HEK293 (cell line): ENCODE measurements around the gene FLYWCH1.

ENCODE experiments used
- CTCF ChIA-PET: fragments of 350-600 bp; formaldehyde crosslinking; extraction: SDS; loops from one replicate; lab custom pipeline; 2021; ENCODE audit warnings: antibody characterized with exemption; lab: Yijun Ruan, JAX
- POLR2A ChIA-PET: fragments of 300-600 bp; formaldehyde crosslinking; extraction: SDS; loops from one replicate; lab custom pipeline; 2020; ENCODE audit warnings: antibody characterized with exemption, inconsistent platforms; lab: Yijun Ruan, JAX
- H3K27ac ChIP-seq: fragments of 200-500 bp; sonication (Bioruptor generic); 2 replicates; pipeline ENCODE4 v1.5.1; 2014; ENCODE audit warnings: low read depth, low read length, control low read depth, inconsistent platforms; ENCODE audit errors: extremely low read depth
- H3K36me3 ChIP-seq, 2 experiments: fragments of 200-500 bp in 1 of 2; sonication (Bioruptor generic) in 1 of 2; 1 replicate in 1 of 2; 2 replicates in 1 of 2; pipeline ENCODE4 v1.5.1; 2014 to 2017; ENCODE audit warnings: inconsistent platforms in 2 of 2, low read length in 2 of 2; ENCODE audit not compliant: control insufficient read depth in 2 of 2, insufficient read depth in 1 of 2
- H3K4me1 ChIP-seq: fragments of 200-500 bp; sonication (Bioruptor generic); 2 replicates; pipeline ENCODE4 v1.5.1; 2014; ENCODE audit warnings: mild to moderate bottlenecking, low read length, inconsistent platforms; ENCODE audit not compliant: control insufficient read depth, insufficient read depth
- H3K4me3 ChIP-seq: 2 replicates; pipeline ENCODE4 v1.5.1; 2011; ENCODE audit warnings: low read depth, mild to moderate bottlenecking, control low read depth, low read length, moderate library complexity
- H3K9me3 ChIP-seq: fragments of 200-500 bp; sonication (Bioruptor generic); 2 replicates; pipeline ENCODE4 v1.5.1; 2014; ENCODE audit warnings: low read depth, low read length, inconsistent platforms; ENCODE audit not compliant: control insufficient read depth, insufficient read depth
- BCL11B ChIP-seq: fragments of 450-650 bp; formaldehyde crosslinking; IDR thresholded peaks from 2 replicates; pipeline ENCODE4 v1.5.1; 2016; ENCODE audit warnings: low read depth, missing biosample characterization, missing genetic modification characterization
- GLIS1 ChIP-seq: fragments of 450-650 bp; formaldehyde crosslinking; IDR thresholded peaks from 2 replicates; pipeline ENCODE4 v1.5.1; 2016; ENCODE audit warnings: missing biosample characterization, missing genetic modification characterization
- MZF1 ChIP-seq: fragments of 450-650 bp; formaldehyde crosslinking; IDR thresholded peaks from 2 replicates; pipeline ENCODE4 v1.5.1; 2017; ENCODE audit warnings: missing biosample characterization, missing genetic modification characterization, borderline replicate concordance
- PRDM1 ChIP-seq: fragments of 450-650 bp; formaldehyde crosslinking; IDR thresholded peaks from 2 replicates; pipeline ENCODE4; 2016; ENCODE audit warnings: missing biosample characterization, missing genetic modification characterization
- SP3 ChIP-seq: fragments of 450-650 bp; formaldehyde crosslinking; IDR thresholded peaks from 2 replicates; pipeline ENCODE4 v1.5.1; 2016; ENCODE audit warnings: missing biosample characterization, missing genetic modification characterization
- SP7 ChIP-seq: fragments of 450-650 bp; formaldehyde crosslinking; IDR thresholded peaks from 2 replicates; pipeline ENCODE4 v1.5.1; 2016; ENCODE audit warnings: missing biosample characterization, missing genetic modification characterization
- TRIM28 ChIP-seq: IDR thresholded peaks from 2 replicates; pipeline ENCODE4 v1.6.1; 2011; ENCODE audit warnings: low read length, control low read depth, borderline replicate concordance
- WT1 ChIP-seq: fragments of 450-650 bp; formaldehyde crosslinking; IDR thresholded peaks from 2 replicates; pipeline ENCODE4 v1.5.1; 2016; ENCODE audit warnings: missing biosample characterization, missing genetic modification characterization
- ZBTB21 ChIP-seq: fragments of 450-650 bp; formaldehyde crosslinking; IDR thresholded peaks from 2 replicates; pipeline ENCODE4 v1.5.1; 2017; ENCODE audit warnings: missing biosample characterization, missing genetic modification characterization
- ZBTB8A ChIP-seq: fragments of 450-650 bp; formaldehyde crosslinking; IDR thresholded peaks from 2 replicates; pipeline ENCODE4 v1.5.1; 2016; ENCODE audit warnings: missing biosample characterization, missing genetic modification characterization
- ZNF16 ChIP-seq: fragments of 450-650 bp; formaldehyde crosslinking; IDR thresholded peaks from 2 replicates; pipeline ENCODE4 v1.5.1; 2016; ENCODE audit warnings: low read depth, missing biosample characterization, missing genetic modification characterization
- ZNF174 ChIP-seq: fragments of 450-650 bp; formaldehyde crosslinking; IDR thresholded peaks from 2 replicates; pipeline ENCODE4 v1.5.0; 2017; ENCODE audit warnings: missing biosample characterization, mild to moderate bottlenecking, missing genetic modification characterization
- ZNF223 ChIP-seq: fragments of 450-650 bp; formaldehyde crosslinking; IDR thresholded peaks from 2 replicates; pipeline ENCODE4 v1.5.1; 2016; ENCODE audit warnings: missing biosample characterization, missing genetic modification characterization
- ZNF335 ChIP-seq: fragments of 450-650 bp; formaldehyde crosslinking; conservative IDR thresholded peaks from 2 replicates; pipeline ENCODE4 v1.5.1; 2016; ENCODE audit warnings: missing biosample characterization, missing genetic modification characterization
- ZNF341 ChIP-seq: fragments of 450-650 bp; formaldehyde crosslinking; IDR thresholded peaks from 2 replicates; pipeline ENCODE4; 2016; ENCODE audit warnings: low read depth, missing biosample characterization, missing genetic modification characterization
- ZNF350 ChIP-seq: fragments of 450-650 bp; formaldehyde crosslinking; IDR thresholded peaks from 2 replicates; pipeline ENCODE4 v1.5.0; 2017; ENCODE audit warnings: missing biosample characterization, mild to moderate bottlenecking, missing genetic modification characterization
- ZNF366 ChIP-seq: fragments of 450-650 bp; formaldehyde crosslinking; conservative IDR thresholded peaks from 2 replicates; pipeline ENCODE4 v1.5.1; 2016; ENCODE audit warnings: missing biosample characterization, missing genetic modification characterization
- ZNF37A ChIP-seq: fragments of 450-650 bp; IDR thresholded peaks from 2 replicates; pipeline ENCODE4 v1.5.1; 2018; ENCODE audit warnings: missing biosample characterization, missing genetic modification characterization
- ZNF404 ChIP-seq: fragments of 450-650 bp; formaldehyde crosslinking; IDR thresholded peaks from 2 replicates; pipeline ENCODE4 v1.5.1; 2017; ENCODE audit warnings: missing biosample characterization, missing genetic modification characterization
- ZNF416 ChIP-seq: fragments of 450-650 bp; formaldehyde crosslinking; IDR thresholded peaks from 2 replicates; pipeline ENCODE4 v1.5.1; 2016; ENCODE audit warnings: missing biosample characterization, missing genetic modification characterization
- ZNF423 ChIP-seq: fragments of 450-650 bp; formaldehyde crosslinking; IDR thresholded peaks from 2 replicates; pipeline ENCODE4 v1.5.1; 2016; ENCODE audit warnings: missing biosample characterization, missing genetic modification characterization
- ZNF585B ChIP-seq: fragments of 450-650 bp; formaldehyde crosslinking; IDR thresholded peaks from 2 replicates; pipeline ENCODE4 v1.5.1; 2016; ENCODE audit warnings: missing biosample characterization, missing genetic modification characterization
- ZNF610 ChIP-seq: fragments of 450-650 bp; formaldehyde crosslinking; IDR thresholded peaks from 2 replicates; pipeline ENCODE4 v1.5.1; 2016; ENCODE audit warnings: missing biosample characterization, missing genetic modification characterization, borderline replicate concordance
- ZNF660 ChIP-seq: fragments of 450-650 bp; IDR thresholded peaks from 2 replicates; pipeline ENCODE4 v1.5.1; 2018; ENCODE audit warnings: missing biosample characterization, mild to moderate bottlenecking, missing genetic modification characterization
- ZNF670 ChIP-seq: fragments of 450-650 bp; formaldehyde crosslinking; IDR thresholded peaks from 2 replicates; pipeline ENCODE4 v1.5.1; 2016; ENCODE audit warnings: missing biosample characterization, missing genetic modification characterization, low read depth
- ZNF777 ChIP-seq: fragments of 450-650 bp; formaldehyde crosslinking; IDR thresholded peaks from 2 replicates; pipeline ENCODE4 v1.5.1; 2017; ENCODE audit warnings: missing biosample characterization, missing genetic modification characterization, borderline replicate concordance
- TF ChIP-seq, protein P1 (sequence below): fragments of 450-650 bp; formaldehyde crosslinking; IDR thresholded peaks from 2 replicates; pipeline ENCODE4; 2016; ENCODE audit warnings: missing biosample characterization, missing genetic modification characterization
- TF ChIP-seq, protein P2 (sequence below): fragments of 450-650 bp; formaldehyde crosslinking; IDR thresholded peaks from 2 replicates; pipeline ENCODE4 v1.5.1; 2016; ENCODE audit warnings: missing biosample characterization, missing genetic modification characterization
- TF ChIP-seq, protein P3 (sequence below): fragments of 450-650 bp; formaldehyde crosslinking; IDR thresholded peaks from 2 replicates; pipeline ENCODE4 v1.5.1; 2016; ENCODE audit warnings: missing biosample characterization, missing genetic modification characterization
- TF ChIP-seq, protein P4 (sequence below): fragments of 450-650 bp; formaldehyde crosslinking; IDR thresholded peaks from 2 replicates; pipeline ENCODE4 v1.5.1; 2017; ENCODE audit warnings: missing biosample characterization, missing genetic modification characterization
- TF ChIP-seq, protein P5 (sequence below): fragments of 450-650 bp; formaldehyde crosslinking; IDR thresholded peaks from 2 replicates; pipeline ENCODE4 v1.5.1; 2016; ENCODE audit warnings: missing biosample characterization, missing genetic modification characterization
- TF ChIP-seq, protein P6 (sequence below): fragments of 450-650 bp; formaldehyde crosslinking; optimal IDR thresholded peaks from 2 replicates; pipeline ENCODE3; 2016; ENCODE audit warnings: missing biosample characterization, mild to moderate bottlenecking, missing genetic modification characterization

Gene FLYWCH1

DNA sequence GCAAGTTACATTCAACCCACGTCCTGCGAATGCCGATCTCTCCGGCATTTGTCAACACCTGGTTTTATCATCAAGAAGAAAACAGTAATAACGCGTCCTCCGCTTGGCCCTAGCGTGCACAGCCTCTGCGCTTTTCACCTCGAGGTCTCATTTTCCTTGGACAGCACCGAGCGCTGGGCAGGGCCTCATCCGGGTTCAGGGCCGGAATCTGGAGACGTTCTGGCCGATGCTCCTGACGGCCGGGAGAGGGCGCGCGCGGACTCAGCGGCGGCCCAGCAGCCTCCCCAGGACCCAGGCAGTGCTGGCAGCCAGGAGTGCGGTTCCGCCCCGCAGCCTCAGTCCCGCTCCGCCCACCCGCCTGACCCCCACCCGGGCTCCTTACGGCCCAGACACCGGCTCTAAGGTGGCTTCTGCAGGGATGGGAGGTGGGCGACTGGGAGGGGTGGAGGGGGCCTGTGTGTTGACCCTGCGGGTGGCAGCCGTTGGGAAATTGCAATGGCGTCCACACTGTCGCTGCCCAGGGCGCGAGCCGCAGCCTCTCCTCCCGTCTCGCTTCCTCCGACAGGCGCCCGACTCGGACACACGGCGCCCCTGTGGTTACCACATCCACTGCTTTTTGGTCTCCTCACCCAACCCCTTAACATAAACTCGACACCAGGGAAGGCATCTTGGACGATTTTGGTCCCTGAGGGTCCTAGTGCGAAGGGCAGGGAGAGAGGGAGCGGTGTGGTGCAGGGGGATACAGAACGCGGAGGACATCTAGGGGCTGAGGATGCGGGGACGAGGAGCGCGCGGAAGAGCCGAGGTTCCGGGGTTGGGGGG, 7.4 kb upstream of the FLYWCH1 start:
- Histone ChIP-seq H3K27ac (peak overlapping the region; percentile 71; the same call in 1 of the 2 replicates), H3K9me3 (no peaks in the 10 kb centered on the region), H3K4me3 (peak overlapping the region; percentile 66), H3K36me3 (peaks cover 0 to 3% of the 10 kb centered on the region in 2 experiments; a peak in 1 of 3 replicates), H3K4me1 (peaks cover 3% of the 10 kb centered on the region; the same call in 1 of the 2 replicates)
- CTCF ChIA-PET, result interaction anchor here (0.6 to 2.1 kb wide), 5 partner anchors 15 to 78 kb away, joined by 3 to 9 read pairs (median 6); partner anchors contain the start of gene FLYWCH2
- POLR2A ChIA-PET, result interaction anchor here (2.3 kb wide), 1 partner anchor 21 kb away, joined by 12 read pairs; the partner anchor contains the start of gene FLYWCH2
- peak; percentile 98 for TF ChIP-seq ZNF341 (tag by site-specific recombination)
- TF ChIP-seq ZNF350, result no peak
- TF ChIP-seq ZBTB21, result no peak
- TF ChIP-seq, protein P1, sequence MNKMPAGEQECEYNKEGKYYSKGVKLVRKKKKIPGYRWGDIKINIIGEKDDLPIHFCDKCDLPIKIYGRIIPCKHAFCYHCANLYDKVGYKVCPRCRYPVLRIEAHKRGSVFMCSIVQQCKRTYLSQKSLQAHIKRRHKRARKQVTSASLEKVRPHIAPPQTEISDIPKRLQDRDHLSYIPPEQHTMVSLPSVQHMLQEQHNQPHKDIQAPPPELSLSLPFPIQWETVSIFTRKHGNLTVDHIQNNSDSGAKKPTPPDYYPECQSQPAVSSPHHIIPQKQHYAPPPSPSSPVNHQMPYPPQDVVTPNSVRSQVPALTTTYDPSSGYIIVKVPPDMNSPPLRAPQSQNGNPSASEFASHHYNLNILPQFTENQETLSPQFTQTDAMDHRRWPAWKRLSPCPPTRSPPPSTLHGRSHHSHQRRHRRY (tag by site-specific recombination), result no peak
- no peak for TF ChIP-seq ZNF16 (tag by site-specific recombination)
- TF ChIP-seq ZNF37A (tag by site-specific recombination), result no peak
- peak; percentile 52; the same call in 1 of the 2 replicates for TF ChIP-seq ZNF777 (tag by site-specific recombination)
- no peak for TF ChIP-seq ZNF610 (tag by site-specific recombination)
- TF ChIP-seq, protein P2, sequence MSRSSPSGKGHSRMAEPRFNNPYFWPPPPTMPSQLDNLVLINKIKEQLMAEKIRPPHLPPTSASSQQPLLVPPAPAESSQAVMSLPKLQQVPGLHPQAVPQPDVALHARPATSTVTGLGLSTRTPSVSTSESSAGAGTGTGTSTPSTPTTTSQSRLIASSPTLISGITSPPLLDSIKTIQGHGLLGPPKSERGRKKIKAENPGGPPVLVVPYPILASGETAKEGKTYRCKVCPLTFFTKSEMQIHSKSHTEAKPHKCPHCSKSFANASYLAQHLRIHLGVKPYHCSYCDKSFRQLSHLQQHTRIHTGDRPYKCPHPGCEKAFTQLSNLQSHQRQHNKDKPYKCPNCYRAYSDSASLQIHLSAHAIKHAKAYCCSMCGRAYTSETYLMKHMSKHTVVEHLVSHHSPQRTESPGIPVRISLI, result no peak
- TF ChIP-seq, protein P3, sequence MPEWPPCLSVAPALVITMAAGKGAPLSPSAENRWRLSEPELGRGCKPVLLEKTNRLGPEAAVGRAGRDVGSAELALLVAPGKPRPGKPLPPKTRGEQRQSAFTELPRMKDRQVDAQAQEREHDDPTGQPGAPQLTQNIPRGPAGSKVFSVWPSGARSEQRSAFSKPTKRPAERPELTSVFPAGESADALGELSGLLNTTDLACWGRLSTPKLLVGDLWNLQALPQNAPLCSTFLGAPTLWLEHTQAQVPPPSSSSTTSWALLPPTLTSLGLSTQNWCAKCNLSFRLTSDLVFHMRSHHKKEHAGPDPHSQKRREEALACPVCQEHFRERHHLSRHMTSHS (tag by site-specific recombination), result no peak
- TF ChIP-seq ZNF660 (tag by site-specific recombination), result 0 out of 2 replicates have a peak, but pooled peaks have one; percentile 70
- TF ChIP-seq, protein P4, sequence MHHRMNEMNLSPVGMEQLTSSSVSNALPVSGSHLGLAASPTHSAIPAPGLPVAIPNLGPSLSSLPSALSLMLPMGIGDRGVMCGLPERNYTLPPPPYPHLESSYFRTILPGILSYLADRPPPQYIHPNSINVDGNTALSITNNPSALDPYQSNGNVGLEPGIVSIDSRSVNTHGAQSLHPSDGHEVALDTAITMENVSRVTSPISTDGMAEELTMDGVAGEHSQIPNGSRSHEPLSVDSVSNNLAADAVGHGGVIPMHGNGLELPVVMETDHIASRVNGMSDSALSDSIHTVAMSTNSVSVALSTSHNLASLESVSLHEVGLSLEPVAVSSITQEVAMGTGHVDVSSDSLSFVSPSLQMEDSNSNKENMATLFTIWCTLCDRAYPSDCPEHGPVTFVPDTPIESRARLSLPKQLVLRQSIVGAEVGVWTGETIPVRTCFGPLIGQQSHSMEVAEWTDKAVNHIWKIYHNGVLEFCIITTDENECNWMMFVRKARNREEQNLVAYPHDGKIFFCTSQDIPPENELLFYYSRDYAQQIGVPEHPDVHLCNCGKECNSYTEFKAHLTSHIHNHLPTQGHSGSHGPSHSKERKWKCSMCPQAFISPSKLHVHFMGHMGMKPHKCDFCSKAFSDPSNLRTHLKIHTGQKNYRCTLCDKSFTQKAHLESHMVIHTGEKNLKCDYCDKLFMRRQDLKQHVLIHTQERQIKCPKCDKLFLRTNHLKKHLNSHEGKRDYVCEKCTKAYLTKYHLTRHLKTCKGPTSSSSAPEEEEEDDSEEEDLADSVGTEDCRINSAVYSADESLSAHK (tag by site-specific recombination), result 0 out of 2 replicates have a peak, but pooled peaks have one; percentile 9
- no peak for TF ChIP-seq ZNF223 (tag by site-specific recombination)
- TF ChIP-seq WT1 (tag by site-specific recombination), result no peak
- TF ChIP-seq, protein P5, sequence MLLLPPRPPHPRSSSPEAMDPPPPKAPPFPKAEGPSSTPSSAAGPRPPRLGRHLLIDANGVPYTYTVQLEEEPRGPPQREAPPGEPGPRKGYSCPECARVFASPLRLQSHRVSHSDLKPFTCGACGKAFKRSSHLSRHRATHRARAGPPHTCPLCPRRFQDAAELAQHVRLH (tag by site-specific recombination), result no peak
- TF ChIP-seq SP7, result no peak
- TF ChIP-seq MZF1 (tag by site-specific recombination), result no peak
- TF ChIP-seq, protein P6, sequence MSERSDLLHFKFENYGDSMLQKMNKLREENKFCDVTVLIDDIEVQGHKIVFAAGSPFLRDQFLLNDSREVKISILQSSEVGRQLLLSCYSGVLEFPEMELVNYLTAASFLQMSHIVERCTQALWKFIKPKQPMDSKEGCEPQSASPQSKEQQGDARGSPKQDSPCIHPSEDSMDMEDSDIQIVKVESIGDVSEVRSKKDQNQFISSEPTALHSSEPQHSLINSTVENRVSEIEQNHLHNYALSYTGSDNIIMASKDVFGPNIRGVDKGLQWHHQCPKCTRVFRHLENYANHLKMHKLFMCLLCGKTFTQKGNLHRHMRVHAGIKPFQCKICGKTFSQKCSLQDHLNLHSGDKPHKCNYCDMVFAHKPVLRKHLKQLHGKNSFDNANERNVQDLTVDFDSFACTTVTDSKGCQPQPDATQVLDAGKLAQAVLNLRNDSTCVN (tag by site-specific recombination), result peak; percentile 95
- peak; percentile 65 for TF ChIP-seq ZBTB8A
- TF ChIP-seq BCL11B, result peak; percentile 64; the same call in 1 of the 2 replicates
- no peak for TF ChIP-seq ZNF585B (tag by site-specific recombination)
- peak; percentile 66 for TF ChIP-seq GLIS1
- TF ChIP-seq ZNF416 (tag by site-specific recombination), result no peak
- TF ChIP-seq SP3 (tag by site-specific recombination), result peak; percentile 73
- no peak for TF ChIP-seq ZNF423 (tag by site-specific recombination)
- peak; percentile 98 for TF ChIP-seq ZNF335
- TF ChIP-seq TRIM28, result no peak
- no peak for TF ChIP-seq ZNF404 (tag by site-specific recombination)
- no peak for TF ChIP-seq PRDM1
- no peak for TF ChIP-seq ZNF670
- no peak for TF ChIP-seq ZNF174 (tag by site-specific recombination)
- peak; percentile 68 for TF ChIP-seq ZNF366
